Esophagus muscularis mucosa (tissue), 4 donors: ENCODE measurements around the gene CTTNBP2.

Source experiments
- CTCF ChIP-seq, 3 experiments: fragments of 200-600 bp in 2 of 3; fragments of 450-650 bp in 1 of 3; sonication (generic) in 2 of 3; IDR thresholded peaks; one replicate each; pipeline ENCODE4 v1.5.1; 2017 to 2019; ENCODE audit warnings: antibody characterized with exemption in 3 of 3, mild to moderate bottlenecking in 2 of 3, moderate library complexity in 1 of 3
- EP300 ChIP-seq: sonication (generic); formaldehyde crosslinking; IDR thresholded peaks from one replicate; pipeline ENCODE4 v1.6.1; 2017; ENCODE audit warnings: antibody characterized with exemption
- POLR2A ChIP-seq: fragments of 450-650 bp; IDR thresholded peaks from one replicate; pipeline ENCODE4 v1.6.1; 2017; ENCODE audit warnings: antibody characterized with exemption, moderate library complexity, mild to moderate bottlenecking, low read depth

- TF ChIP-seq CTCF (IDR thresholded peaks at IDR 0.05), result no peak
- no peak for TF ChIP-seq EP300
- no peak for TF ChIP-seq POLR2A
These were observed 167.0 kb downstream of the CTTNBP2 start for GRCh38 chr7:117706210-117706609.
